Muscle of back (tissue), 11 donors: Measurements from ENCODE around the gene ZNF24. TPM values are rescaled to one million over a fixed set of nuclear protein-coding genes. Genes with fewer than 3 reads are reported as not detected.
A peak's percentile ranks its signal among the peaks of the same experiment; 100 is the strongest.

Source experiments
- DNase-seq, 3 donors: peaks; one replicate each; pipeline versions ENCODE4 v3.0.0 to v3.0.0-alpha.2; 2013
- polyA plus RNA-seq, 10 donors: library from polyadenylated mRNA; unstranded; fragments of 120-200 nt; gene quantifications; one replicate each; pipeline ENCODE4 v1.2.1, GENCODE V29; 2013; ENCODE audit not compliant: insufficient read length in 10 of 10

Gene ZNF24
- polyA plus RNA-seq, 10 donors = 27.5 to 38.0 (median 35.2) TPM

GRCh38 chr18:35361570-35362321 is 17.5 kb upstream of the ZNF24 start:
- DNase-seq = no peak

- DNase-seq = peak; percentile 54 to 81 (median 67)
Observed at GRCh38 chr18:35355140-35355618, 11.0 kb upstream of the ZNF24 start.

- DNase-seq = no peak
Observed at GRCh38 chr18:35352778-35353177, 8.6 kb upstream of the ZNF24 start.

GRCh38 chr18:35352283-35352682 is 8.1 kb upstream of the ZNF24 start:
- no peak for DNase-seq

GRCh38 chr18:35348001-35348400 is 3.8 kb upstream of the ZNF24 start:
- peak in 1 of 3 donors; percentile 39 for DNase-seq

GRCh38 chr18:35345950-35346349 is 1.7 kb upstream of the ZNF24 start:
- DNase-seq = no peak

GRCh38 chr18:35345460-35345921 is 1.3 kb upstream of the ZNF24 start:
- DNase-seq = peak in 2 of 3 donors; percentile 27 to 62

GRCh38 chr18:35344736-35345459 is 678 bp upstream of the ZNF24 start:
- DNase-seq = no peak

GRCh38 chr18:35343488-35343935 is 708 bp downstream of the ZNF24 start:
- DNase-seq = no peak

GRCh38 chr18:35337286-35337685 is 6.9 kb downstream of the ZNF24 start:
- DNase-seq = no peak

- DNase-seq = no peak
Observed at GRCh38 chr18:35335866-35336265, 8.4 kb downstream of the ZNF24 start.

GRCh38 chr18:35334821-35335220 is 9.4 kb downstream of the ZNF24 start:
- DNase-seq = no peak

- no peak for DNase-seq
Observed at GRCh38 chr18:35334212-35334611, 10.0 kb downstream of the ZNF24 start.

GRCh38 chr18:35331367-35332087 is 12.7 kb downstream of the ZNF24 start:
- DNase-seq = no peak

- DNase-seq = no peak
Observed at GRCh38 chr18:35328868-35329267, 15.4 kb downstream of the ZNF24 start.

- DNase-seq = no peak
Observed at GRCh38 chr18:35326695-35327387, 17.4 kb downstream of the ZNF24 start.

GRCh38 chr18:35324926-35325655 is 19.1 kb downstream of the ZNF24 start:
- peak in 1 of 3 donors; percentile 1 for DNase-seq

- DNase-seq = no peak
Observed at GRCh38 chr18:35322486-35323458, 21.4 kb downstream of the ZNF24 start.

- DNase-seq = peak in 1 of 3 donors; percentile 11
Observed at GRCh38 chr18:35311496-35311895, 32.7 kb downstream of the ZNF24 start.
